GM21786 (cell line): ENCODE results near the gene SLIT3.
"Not testable (repeated sequence)": the region's sequence is repeated elsewhere in the genome, so short reads cannot be mapped to it uniquely, and the experiment has no call there.

Experiments used
- ATAC-seq: cut with Tn5 transposase; IDR thresholded peaks from one replicate; pipeline ENCODE4 v1.9.1; 2021; ENCODE audit not compliant: unreplicated experiment

The SLIT3 gene

DNA sequence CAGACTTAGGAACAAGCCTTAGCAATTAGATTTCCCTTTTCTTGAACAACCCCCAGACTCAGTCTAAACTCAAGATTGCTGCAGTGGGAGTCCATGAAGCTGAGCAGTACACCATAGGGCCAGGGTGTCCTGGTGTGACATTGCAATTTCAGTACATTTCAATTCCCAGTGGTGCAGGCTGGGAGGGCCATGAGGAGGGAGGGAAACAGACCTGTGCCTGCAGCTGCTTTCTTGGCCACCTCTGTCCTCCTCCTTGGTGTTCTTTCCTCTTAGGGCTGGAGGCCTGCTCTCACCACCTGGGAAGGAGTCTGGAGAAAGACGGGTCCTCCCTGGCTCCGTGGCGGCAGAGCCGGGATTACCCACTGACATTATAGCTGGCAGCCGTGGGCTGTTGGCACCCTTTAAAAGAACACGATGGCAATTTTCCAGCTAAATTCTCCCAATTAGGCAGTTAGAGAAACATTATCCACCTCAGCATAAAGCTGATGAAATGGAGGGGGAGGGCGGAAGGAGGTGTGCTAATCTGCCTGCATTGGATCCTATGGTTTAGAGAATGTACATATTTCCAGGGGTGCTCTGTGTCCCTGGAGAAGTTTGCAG is 186.4 kb downstream of the SLIT3 start:
- ATAC-seq = no peak

DNA sequence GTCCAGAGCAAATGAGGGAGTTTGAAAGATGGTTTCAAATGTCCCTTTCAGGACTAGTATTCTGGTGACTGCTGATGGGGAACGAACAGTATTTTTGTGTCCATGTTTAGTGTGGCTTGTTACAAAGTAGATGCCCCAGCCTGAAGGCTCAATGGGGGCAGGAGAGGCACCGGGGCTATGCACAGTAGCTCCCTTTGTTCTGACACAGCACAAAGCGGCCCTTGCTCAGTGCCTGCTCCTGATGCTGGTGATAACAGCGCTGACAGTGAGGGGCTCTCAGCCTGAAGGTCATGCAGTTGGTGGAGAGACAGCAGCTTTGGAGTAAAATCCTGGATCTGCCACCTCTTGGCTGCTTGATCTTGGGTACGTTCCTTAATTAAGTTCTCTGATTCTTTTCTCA is 188.9 kb downstream of the SLIT3 start:
- ATAC-seq = no peak

DNA sequence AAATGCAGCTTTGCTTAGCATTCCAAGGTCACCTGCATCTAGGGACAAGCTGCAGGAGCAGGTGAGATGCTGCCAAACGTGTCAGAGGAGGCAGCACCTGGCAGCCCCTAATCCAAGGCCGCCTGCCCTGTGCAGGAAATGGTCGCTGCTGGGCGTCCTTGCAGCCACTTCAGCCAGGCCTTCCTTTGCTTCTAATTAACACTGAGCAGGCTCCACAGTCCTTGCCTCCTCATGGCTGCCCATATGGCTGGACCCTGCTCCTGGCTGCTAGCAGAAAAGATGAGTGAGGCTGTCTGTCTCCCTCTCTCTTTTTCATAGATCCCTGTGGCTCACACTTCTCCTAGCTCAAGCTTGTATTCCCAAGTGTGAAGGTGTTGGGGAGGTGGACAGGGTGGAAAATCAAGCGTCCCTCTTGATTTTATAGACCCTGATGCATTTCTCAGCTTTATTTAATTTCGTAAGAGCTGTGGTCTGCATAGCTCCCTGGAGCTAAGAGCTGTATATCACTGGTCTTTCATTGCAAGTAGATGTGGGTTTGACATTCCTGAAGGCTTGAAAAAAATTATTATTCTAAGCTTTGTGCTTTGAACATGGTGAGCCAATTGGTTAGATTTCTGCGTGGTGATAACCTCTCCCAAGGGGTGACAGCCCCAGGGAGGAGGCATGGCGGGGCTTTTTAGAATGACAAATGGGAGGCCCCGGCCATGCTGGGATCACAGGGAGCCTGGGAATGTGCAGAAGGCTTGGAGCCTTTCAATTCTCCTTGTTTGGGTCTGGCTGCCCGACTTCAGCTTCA is 193.8 kb downstream of the SLIT3 start:
- no peak for ATAC-seq

DNA sequence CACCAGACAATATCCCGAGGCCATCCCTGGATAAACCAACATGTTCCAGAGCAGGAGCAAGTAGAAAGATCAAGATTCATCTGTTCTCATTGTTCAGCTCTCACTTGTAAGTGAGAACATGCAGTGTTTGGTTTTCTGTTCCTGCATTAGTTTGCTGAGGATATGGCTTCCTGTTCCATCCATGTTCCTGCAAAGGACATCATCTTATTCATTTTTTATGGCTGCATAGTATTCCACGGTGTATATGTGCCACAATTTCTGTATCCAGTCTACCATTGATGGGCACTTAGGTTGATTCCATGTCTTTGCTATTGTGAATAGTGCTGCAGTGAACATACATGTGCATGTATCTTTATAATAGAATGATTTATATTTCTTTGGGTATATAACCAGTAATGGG is 195.4 kb downstream of the SLIT3 start:
- ATAC-seq = not testable (repeated sequence)

DNA sequence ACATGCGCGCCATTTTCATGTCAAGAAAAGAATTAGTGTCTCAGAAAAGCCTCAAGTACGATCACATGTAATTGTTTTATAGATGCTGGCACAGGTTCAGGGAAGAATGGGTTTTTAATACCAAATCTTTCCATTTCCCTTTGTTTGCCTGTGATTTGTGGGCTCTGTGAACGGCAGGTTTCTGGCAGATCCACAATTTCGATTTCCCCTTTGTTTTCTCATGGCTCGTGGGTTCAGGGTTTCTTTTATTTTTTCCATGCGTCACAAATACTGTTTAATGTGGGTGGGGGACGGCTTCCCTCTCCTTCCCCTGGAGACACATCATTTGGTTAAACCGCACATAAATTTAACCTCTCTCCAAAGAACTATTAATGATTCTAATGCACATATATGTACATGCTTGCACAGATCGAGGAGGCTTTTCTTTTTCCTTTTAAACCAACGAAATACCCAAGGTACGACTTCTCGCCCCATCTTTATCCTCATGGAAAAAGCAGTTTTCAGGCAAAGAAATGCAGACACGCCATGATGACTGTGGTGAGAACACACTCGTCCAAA is 195.9 kb downstream of the SLIT3 start:
- no peak for ATAC-seq

DNA sequence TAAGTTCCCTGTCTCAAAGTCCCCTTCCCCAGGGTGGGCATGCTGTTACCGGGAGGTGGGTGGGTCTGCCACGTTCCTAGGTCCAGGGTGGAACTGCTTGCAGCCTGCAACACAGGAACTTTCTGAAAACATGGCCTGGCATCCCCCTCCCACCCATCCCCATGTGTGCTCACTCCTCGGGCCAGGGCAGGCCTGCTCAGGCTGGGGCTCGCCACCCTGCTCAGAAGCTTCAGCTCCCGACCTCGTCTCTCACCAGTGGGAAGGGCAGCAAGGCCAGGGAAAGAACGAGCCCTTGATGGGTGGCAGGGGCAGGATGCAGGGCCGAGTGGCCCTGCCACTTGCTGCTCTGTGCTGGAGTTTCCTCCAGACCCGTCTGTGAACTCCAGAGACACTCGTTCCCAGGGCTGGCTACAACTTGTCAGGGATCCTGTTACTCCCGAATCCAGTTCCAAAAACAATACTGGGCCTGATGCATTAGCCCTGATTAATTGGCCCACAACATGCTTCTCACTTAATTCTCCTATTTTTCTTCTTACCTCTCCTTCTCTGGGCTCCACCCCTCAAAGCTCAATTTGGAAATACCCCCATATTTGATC is 197.3 kb downstream of the SLIT3 start:
- ATAC-seq = no peak

DNA sequence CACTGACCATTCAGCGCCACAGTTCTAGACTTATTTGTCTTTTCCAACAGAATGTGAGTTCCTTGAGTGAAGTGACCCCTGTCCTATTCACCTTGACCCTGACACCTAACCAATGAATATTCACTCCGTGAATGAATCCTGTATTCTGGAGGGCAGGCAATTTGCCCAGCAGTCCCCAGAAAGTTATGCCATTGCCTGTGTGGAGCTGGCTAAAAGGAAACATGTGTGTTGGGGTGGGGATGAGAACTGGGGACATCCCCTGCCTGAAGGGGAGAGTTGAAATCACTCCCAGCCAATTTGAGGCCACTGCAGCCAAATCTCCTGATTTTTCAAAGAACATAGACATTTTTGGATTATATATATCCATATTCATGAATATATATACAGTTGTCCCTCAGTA is 199.0 kb downstream of the SLIT3 start:
- ATAC-seq = no peak

DNA sequence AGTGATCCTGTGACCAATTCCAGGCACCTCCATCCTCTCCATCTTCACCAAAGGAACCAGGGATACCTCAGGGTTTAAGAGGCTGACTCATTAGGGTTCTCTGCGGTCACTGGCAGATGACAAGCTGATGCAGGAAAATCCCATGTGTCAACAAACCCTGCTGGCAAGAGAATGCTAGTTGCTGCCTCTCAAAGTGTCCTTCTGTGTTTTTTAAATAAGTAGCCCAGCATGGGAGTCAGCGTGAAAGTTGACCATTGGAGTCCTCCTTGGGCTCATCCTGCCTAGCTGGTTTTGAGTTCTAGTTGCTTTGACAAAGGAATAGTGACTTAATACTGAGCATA is 200.2 kb downstream of the SLIT3 start:
- no peak for ATAC-seq

DNA sequence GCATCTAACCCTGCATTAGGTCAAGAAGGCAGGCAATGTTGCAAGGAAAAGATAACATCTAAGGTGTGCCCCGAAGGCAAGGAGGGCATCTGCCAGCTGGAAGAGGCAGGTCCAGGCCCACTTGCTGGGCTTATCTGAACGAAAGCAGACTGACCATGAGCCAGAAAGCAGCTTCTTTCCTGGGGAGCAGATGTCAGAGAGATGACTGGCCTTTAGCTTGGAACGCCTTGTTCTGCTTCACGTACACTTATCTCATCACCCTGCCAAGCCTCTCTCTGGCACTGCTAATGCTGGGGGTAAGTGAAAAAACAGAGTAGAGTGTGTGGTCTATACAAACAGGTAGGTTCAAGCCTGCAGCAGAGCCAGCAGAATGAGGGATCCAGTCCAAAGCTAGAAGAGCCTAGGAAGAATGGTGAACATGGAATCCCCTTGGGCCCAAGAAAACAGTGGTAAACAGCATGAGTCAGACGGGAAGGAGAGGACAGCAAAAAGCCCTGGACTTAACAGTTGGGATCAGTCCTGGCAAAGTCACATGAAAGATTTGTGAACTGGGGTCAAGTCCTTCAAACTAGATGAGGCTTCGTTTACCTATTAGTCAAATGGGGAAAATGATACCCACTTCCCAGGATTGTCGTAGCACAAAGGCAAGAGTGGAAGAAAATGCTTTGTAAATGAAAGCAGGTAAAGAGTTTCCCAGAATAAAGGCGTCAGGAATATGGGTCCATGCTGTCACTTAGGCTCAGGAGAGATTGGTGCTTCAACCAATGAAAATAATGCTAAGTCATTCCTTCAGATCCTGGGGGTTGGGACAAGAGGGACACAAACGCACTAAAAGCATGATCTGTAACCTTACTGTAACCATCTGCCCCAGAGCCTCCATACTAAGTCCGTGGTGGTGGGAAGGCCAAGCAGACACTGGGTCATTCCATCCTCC is 200.9 kb downstream of the SLIT3 start:
- no peak for ATAC-seq

DNA sequence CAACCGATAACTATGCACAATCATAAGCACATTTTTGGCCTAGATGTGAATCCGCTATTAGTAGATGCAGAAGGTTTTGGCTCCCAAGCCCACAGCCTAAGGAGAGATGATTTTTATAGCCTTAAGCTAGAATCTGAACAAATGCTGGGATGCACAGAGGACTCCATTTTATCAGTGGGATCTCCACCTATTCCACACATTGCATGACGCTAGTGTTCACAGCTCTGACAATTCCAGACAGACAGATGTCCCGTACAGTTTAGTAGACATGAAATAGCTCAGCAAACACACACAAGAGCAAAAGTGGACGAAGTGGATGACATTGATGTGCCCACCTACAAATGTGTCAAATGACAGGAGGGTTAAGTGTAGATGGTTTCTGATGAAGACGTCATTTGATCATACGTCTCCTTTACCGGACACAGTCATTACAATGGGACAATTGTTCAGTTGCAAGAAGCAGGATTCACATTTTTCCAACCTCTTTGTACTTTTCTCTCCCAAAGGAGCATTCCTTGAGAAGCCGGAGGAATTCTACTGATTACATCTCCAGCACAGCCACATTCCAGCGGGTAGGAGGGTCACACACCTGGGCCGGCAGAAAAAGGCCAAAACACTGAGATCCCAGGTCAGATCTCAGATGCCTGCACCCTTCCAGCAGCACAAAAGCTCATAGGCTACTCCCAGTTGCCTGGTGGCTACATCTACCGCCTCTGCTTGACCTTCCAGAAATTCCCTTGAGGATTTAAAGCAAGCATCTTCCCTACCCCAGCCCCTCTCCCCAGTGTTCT is 202.4 kb downstream of the SLIT3 start:
- no peak for ATAC-seq

DNA sequence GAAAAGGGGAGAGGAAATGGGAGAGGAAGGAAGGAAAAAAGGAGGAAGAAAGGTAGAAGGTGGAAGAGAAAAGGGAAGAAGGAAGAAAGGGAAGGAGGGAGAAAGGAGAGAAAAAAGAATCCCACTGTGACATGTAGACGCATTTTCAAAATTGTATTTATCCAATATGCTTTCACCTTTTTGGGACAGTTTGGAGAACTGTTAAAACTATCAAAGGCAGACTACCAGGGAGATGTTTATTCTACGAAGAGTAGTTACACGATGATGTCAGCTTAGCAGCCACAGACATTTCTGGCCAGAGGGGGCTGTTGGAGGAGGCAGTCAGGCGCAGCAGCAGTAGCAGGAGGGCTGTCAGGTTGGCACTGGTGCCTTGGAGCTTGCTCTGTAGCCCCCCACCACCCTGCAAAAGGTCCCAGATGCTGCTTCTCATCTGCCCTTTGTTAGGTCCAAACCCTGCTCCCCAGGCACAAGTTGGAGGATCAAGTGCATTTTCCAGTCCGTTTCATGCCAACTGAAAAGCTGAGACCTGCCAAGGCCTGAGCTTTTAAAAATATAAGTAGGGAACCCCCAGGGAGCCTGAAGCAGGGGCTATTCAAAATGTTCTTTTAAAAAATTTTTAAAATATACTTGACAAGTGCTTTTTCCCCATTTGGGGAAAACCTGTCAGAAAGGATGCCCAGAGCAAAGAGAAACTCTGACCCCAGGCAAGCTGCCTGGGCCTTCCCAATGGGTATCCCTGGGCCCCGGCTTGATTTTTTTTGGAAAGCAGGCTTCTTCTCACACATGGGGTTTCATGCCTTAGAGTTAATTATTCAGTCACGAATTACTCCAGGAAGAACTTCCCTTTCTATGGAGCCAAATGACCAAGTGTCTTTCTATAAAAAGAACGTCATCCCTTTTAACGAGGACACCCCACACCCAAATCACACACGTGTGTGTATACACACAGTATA is 203.3 kb downstream of the SLIT3 start:
- ATAC-seq = no peak

DNA sequence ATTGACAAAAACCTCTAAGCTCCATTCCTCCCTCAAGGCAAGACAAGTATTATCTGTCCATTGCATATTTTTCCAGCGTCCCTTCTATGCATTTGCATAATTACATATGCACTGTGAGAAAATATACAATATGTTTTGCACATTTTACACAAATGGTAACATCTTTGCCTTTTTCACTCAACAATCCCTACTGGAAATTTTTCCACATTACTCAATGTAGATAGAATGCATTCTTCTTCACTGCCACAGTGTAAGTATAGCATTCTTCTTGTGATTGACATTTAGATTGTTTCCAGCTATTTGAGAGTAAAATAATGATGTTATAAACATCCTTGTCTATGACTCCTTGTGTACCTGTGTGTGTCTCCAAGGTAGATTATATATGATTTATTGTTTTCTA is 205.0 kb downstream of the SLIT3 start:
- ATAC-seq = no peak

DNA sequence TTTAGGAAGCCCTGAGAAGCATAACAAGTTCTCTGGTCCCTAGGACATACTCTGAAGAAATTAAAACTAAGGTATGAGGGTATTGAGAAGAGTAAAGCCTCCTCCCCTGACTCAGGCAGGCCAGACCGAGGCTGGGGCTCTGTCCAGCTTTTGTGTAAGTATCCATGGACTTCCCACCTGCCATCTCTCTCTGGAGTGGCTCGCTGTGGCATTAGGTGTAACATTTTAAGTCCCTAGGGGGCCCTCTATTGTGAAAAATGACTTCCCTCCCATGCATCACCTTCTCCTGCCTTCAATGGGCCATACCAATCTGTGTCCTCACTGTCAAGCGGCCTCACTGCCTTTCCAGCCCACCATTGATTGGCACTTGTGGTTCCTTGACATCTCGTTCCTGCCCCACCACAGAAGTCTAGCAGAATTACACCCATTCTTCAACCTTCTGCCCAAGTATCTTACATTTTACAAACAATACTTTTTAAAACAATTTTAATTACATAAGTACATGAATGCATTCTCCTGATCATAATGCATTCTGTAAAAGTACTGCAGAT is 205.5 kb downstream of the SLIT3 start:
- ATAC-seq = no peak

DNA sequence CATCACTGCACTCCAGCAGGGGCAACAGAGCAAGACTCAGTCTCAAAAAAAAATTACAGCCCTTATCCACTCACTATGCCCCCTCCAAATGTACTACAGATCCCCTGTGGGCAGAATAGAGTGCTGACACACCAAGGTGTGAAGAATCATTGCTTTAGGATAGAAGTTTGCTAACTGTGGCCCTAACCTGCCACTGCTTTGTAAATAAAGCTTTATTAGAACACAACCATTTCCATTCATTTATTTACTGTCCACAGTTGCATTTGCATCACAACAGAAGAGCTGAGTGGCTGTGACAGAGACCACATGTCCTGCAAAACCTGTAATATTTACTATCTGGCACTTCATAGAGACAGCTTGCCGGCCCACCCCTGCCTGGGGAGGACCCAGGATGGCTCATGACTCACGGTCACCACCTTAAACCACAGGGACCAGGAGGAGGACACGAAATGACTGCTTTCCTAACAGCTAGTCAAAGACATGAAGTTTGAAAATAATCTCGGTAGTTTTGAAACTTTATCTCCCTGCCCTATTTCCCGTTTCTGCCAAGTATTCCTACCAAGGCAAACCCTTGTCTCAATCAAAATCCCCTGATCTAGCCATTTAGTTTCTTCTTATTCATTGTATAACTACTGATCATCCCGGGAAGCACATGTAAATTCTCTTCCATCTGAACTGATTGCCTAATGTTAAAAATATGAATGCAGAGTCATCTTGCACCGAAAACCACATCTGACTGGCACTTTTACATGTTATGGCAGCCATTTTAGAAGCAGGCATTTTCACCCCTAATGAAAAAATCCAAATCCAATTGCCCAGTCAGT is 206.1 kb downstream of the SLIT3 start:
- ATAC-seq = no peak

DNA sequence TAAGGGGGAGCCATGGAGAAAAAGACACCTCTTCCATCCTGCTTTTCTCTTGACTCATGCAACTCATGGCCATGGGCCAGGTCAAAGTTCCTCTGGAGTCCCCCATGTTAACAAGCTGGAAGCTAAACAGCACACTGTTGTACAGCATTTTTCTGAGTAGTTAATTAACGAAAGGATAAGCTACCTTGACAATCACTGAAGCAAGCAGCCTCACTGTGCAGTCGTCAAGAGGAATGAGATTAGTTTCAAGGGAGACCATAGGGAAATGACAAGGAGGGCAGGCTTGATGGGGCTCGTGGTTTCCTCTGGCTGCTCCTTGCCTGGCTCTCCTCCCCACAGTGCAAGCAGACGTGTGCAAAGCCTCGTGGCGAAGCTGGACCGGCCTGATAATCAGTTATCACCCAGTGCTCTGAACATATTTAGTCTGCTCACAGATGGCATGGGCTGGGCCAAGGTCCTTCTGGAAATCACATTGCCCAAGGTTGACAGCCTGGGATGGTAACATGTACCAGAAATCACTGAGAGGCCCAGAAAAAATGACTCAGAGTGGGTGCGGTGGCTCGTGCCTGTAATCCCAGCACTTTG is 209.5 kb downstream of the SLIT3 start:
- no peak for ATAC-seq

DNA sequence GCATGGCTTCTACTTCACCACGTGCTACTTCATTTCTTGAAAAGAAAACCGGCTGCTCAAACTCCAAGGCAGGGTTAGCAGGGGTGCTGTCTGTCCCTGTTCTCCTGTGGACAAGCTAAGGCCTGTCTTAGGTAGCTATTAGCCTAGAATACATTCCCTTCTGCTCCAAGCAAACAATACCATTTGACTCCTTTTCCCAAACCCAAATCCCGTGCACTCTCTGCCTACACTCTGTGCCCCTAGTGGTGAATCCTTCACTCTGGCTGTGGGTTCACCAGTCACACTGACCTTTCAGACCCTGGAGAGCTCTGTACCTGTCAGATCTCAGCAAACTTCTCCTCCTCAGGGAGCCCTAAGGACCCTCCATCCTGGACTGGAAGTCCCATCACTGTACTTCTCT is 211.6 kb downstream of the SLIT3 start:
- no peak for ATAC-seq

DNA sequence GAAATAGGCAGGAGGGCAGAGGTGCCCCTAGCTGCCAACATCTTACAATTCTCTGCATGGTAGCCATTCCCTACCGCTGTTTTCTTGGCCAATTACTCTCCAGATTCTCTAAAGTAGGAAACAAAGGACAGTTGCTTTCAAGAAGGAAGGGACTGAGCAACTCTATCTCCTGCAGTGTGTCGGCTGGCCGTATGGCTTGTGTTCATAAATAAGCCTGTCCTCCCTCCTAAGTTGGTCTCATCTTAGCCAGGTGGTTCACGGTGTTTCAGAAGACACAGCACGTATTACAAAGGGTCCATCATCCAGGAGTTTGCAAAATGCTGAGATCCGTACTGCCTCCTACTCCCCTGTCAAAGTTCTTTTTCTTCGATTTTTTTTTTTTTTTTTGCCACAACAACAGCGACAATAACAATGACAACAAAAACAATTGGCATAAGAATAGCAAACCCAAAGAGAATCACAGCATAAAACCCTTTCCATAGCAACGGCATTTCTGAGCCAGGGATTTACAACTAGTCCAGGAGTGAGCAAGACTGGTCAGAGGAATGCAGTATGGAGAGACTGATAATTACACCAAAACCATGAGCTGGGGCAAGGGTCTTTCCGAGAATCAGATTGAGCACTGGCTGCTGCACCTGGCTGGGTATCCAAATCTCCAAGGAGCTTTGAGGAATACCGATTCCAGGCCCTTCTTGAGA is 212.8 kb downstream of the SLIT3 start:
- no peak for ATAC-seq
